ENCODE measurements around the gene HNRNPCL1. TPM values are rescaled to one million over a fixed set of nuclear protein-coding genes. Genes with fewer than 3 reads are reported as not detected.
"Not testable (repeated sequence)": the region's sequence is repeated elsewhere in the genome, so short reads cannot be mapped to it uniquely, and the experiment has no call there.

HNRNPCL1 gene
- total RNA-seq: not detected in 2 replicates
- not detected in 2 replicates for polyA plus RNA-seq

DNA sequence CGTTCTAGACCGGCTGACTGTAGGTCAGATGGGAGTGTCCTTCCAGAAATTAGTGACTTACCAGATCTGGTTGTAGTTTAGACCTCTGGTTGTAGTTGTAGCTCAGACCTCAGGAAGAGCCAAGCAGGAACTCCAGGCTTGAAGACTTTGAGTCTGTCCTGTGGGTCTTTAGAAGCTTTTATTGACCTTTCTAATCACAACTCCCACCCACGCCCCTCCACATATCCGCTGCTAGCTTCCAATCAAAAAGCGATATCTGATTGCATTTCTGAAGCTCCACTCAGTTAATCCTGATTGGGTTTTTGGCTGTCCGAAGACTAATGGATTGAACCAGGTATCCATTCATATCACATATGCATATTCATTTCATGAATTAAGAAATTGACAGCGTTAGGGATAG, at the start of gene HNRNPCL1:
Gene HNRNPCL1 (minus strand): TSS at position 101 of the 400 bp plus-strand sequence. CDS start 431 bp downstream, outside the sequence.
- not testable (repeated sequence) for H3K27me3 ChIP-seq; H3K9me3 ChIP-seq (ENCODE audit: low read depth); H3K4me1 ChIP-seq (ENCODE audit: low read depth); H3K4me3 ChIP-seq; DNase-seq (ENCODE audit: low read depth in 1 of 2, low spot score in 1 of 2); H3K36me3 ChIP-seq; H3K27ac ChIP-seq

- H3K27ac ChIP-seq; H3K9me3 ChIP-seq (ENCODE audit: low read depth); H3K4me3 ChIP-seq; H3K36me3 ChIP-seq; DNase-seq (ENCODE audit: low read depth in 1 of 2, low spot score in 1 of 2); H3K4me1 ChIP-seq (ENCODE audit: low read depth); H3K27me3 ChIP-seq: not testable (repeated sequence)
These were observed 49.6 kb upstream of the HNRNPCL1 start, which contains the start of gene PRAMEF10 for GRCh38 chr1:12898170-12898569. PRAMEF10 (minus strand) TSS chr1:12898270; CDS start chr1:12895847, 2,423 bp downstream.

- DNase-seq (ENCODE audit: low read depth in 1 of 2, low spot score in 1 of 2); H3K4me3 ChIP-seq; H3K27me3 ChIP-seq; H3K4me1 ChIP-seq (ENCODE audit: low read depth); H3K36me3 ChIP-seq; H3K9me3 ChIP-seq (ENCODE audit: low read depth); H3K27ac ChIP-seq: not testable (repeated sequence)
These were observed 37.6 kb upstream of the HNRNPCL1 start, which contains the start of gene PRAMEF4 for GRCh38 chr1:12886101-12886500. PRAMEF4 (minus strand) TSS chr1:12886201; CDS start chr1:12883394, 2,807 bp downstream.

DNA sequence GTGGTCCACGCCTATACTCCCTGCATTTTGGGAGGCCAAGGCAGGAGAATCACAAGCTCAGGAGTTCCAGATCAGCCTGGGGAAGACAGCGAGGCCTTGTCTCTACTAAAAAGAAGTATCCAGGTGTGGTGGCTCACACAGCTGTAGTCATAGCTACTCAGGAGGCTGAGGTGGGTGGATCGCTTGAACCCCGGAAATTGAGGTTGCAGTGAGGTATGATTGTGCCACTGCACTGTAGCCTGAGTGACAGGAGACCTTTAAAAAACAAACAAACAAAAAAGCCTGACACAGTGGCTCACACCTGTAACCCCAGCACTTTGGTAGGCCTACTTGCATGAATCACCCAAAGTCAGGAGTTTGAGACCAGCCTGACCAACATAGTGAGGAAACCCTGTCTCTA, 29.9 kb upstream of the HNRNPCL1 start:
- not testable (repeated sequence) for H3K27ac ChIP-seq; H3K36me3 ChIP-seq; H3K4me1 ChIP-seq (ENCODE audit: low read depth); DNase-seq (ENCODE audit: low read depth in 1 of 2, low spot score in 1 of 2); H3K9me3 ChIP-seq (ENCODE audit: low read depth); H3K27me3 ChIP-seq; H3K4me3 ChIP-seq

DNA sequence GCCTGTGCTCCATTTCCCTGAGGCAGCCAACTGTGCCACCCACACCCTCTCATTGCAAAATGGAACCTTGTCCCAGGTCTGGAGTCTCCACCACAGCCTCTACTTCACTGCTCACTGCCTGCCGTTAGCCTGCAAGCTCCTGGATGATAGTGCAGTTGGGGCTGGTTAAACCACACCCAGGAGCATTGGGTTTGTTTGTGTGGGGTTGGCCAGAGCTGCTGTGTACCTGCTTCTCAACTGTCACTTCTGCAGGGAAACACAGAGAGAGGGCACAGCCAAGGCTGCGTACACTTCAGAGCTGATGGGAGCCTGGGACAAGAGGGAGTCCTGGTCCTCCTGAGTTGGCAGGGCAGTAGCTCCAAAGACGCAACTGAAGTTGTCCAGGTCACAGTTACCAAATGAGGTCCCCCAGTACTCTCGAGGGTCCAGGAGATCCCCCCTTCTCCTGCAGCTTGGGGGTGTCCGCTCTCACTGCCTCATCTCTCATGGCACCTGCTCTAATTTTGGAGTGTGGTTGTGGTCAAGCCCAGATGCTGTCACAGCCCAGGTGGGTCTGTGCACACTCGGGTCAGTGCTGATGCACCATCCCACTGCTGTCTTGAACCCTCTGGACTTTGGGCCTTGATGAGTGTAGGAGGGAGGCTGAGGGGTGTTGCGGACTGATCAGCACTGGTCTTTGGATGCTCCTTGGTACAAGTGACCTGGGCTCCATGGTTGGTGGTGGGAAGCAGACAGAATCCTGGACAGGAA, 14.8 kb upstream of the HNRNPCL1 start:
- H3K27ac ChIP-seq; DNase-seq (ENCODE audit: low read depth in 1 of 2, low spot score in 1 of 2); H3K27me3 ChIP-seq; H3K4me1 ChIP-seq (ENCODE audit: low read depth); H3K36me3 ChIP-seq; H3K9me3 ChIP-seq (ENCODE audit: low read depth); H3K4me3 ChIP-seq: not testable (repeated sequence)

- H3K27me3 ChIP-seq; H3K4me3 ChIP-seq; H3K36me3 ChIP-seq; H3K4me1 ChIP-seq (ENCODE audit: low read depth); H3K27ac ChIP-seq; DNase-seq (ENCODE audit: low read depth in 1 of 2, low spot score in 1 of 2); H3K9me3 ChIP-seq (ENCODE audit: low read depth): not testable (repeated sequence)
These were observed 8.3 kb upstream of the HNRNPCL1 start, which contains the start of gene PRAMEF2 for GRCh38 chr1:12856786-12857185. PRAMEF2 (plus strand) TSS chr1:12857086; CDS start chr1:12859010, 1,924 bp downstream.

DNA sequence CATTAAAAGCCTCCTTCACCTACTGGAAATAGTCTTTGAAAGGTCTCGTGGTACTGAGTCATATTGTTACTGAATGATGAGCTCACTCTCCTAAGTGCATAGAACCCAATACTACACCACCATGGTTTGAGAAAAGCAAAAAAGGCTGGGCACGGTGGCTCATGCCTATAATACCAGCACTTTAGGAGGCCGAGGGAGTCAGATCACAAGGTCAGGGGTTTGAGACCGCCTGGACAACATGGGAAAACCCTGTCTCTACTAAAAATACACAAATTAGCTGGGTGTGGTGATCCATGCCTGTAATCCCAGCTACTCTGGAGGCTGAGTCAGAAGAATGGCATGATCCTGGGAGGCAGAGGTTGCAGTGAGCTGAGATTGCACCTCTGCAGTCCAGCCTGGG, 3.3 kb upstream of the HNRNPCL1 start:
- H3K9me3 ChIP-seq (ENCODE audit: low read depth): no peaks in the 10 kb centered on the region
- TF ChIP-seq CTCF (IDR thresholded peaks at IDR 0.05; ENCODE audit: low read depth, low read length): no peak
- H3K4me3 ChIP-seq: no peak overlapping the region
- no peak for DNase-seq (ENCODE audit: low read depth in 1 of 2, low spot score in 1 of 2)
- no peaks in the 10 kb centered on the region for H3K27me3 ChIP-seq
- no peak overlapping the region for H3K27ac ChIP-seq
- H3K36me3 ChIP-seq: no peaks in the 10 kb centered on the region
- no peaks in the 10 kb centered on the region for H3K4me1 ChIP-seq (ENCODE audit: low read depth)

GRCh38 chr1:12833251-12833650, 15.3 kb downstream of the HNRNPCL1 start:
- not testable (repeated sequence) for H3K27me3 ChIP-seq; H3K36me3 ChIP-seq; H3K9me3 ChIP-seq (ENCODE audit: low read depth); H3K27ac ChIP-seq; H3K4me3 ChIP-seq; H3K4me1 ChIP-seq (ENCODE audit: low read depth); DNase-seq (ENCODE audit: low read depth in 1 of 2, low spot score in 1 of 2)

GRCh38 chr1:12831310-12831709, 17.2 kb downstream of the HNRNPCL1 start, which contains the start of gene PRAMEF11:
PRAMEF11 (minus strand) TSS chr1:12831410; CDS start chr1:12828789, 2,621 bp downstream.
- not testable (repeated sequence) for H3K27me3 ChIP-seq; H3K9me3 ChIP-seq (ENCODE audit: low read depth); H3K36me3 ChIP-seq; H3K27ac ChIP-seq; H3K4me1 ChIP-seq (ENCODE audit: low read depth); DNase-seq (ENCODE audit: low read depth in 1 of 2, low spot score in 1 of 2); H3K4me3 ChIP-seq

GRCh38 chr1:12819061-12819460, 29.5 kb downstream of the HNRNPCL1 start:
- not testable (repeated sequence) for H3K36me3 ChIP-seq; H3K9me3 ChIP-seq (ENCODE audit: low read depth); DNase-seq (ENCODE audit: low read depth in 1 of 2, low spot score in 1 of 2); H3K27ac ChIP-seq; H3K27me3 ChIP-seq; H3K4me3 ChIP-seq; H3K4me1 ChIP-seq (ENCODE audit: low read depth)

Measured in cardiac muscle cell (in vitro differentiated cells and primary cell).